Liver (tissue), 9 donors: Measurements from ENCODE around the gene KRT34. TPM values are rescaled to one million over a fixed set of nuclear protein-coding genes. Genes with fewer than 3 reads are reported as not detected.

Experiments used
- DNase-seq: peaks from one replicate; pipeline ENCODE4 v3.0.0-alpha.2; 2017; ENCODE audit warnings: low spot score
- H3K27ac ChIP-seq, 2 donors: one replicate each; pipeline ENCODE4 v1.7.0; 2013; ENCODE audit warnings: inconsistent platforms in 2 of 2, low read length in 2 of 2, control low read depth in 1 of 2, low read depth in 1 of 2, mild to moderate bottlenecking in 1 of 2
- H3K27me3 ChIP-seq, 4 donors: one replicate each; pipeline versions ENCODE4 v1.6.1 to v1.7.0; 2013; ENCODE audit warnings: low read length in 3 of 4, inconsistent platforms in 1 of 4, mild to moderate bottlenecking in 1 of 4, moderate library complexity in 1 of 4; ENCODE audit not compliant: control insufficient read depth in 4 of 4, insufficient read depth in 4 of 4
- H3K36me3 ChIP-seq, 4 donors: one replicate each; pipeline versions ENCODE4 v1.6.1 to v1.7.0; 2013; ENCODE audit warnings: low read length in 3 of 4, mild to moderate bottlenecking in 3 of 4, low read depth in 1 of 4, moderate library complexity in 1 of 4; ENCODE audit not compliant: control insufficient read depth in 4 of 4, insufficient read depth in 3 of 4
- H3K4me1 ChIP-seq, 4 donors: one replicate each; pipeline versions ENCODE4 v1.6.1 to v1.7.0; 2013; ENCODE audit warnings: low read length in 3 of 4, mild to moderate bottlenecking in 3 of 4, moderate library complexity in 1 of 4; ENCODE audit not compliant: control insufficient read depth in 4 of 4, insufficient read depth in 4 of 4
- H3K4me3 ChIP-seq, 3 donors: one replicate each; pipeline versions ENCODE4 v1.6.1 to v1.7.0; 2013; ENCODE audit warnings: low read length in 3 of 3, control low read depth in 1 of 3, low read depth in 1 of 3, mild to moderate bottlenecking in 1 of 3
- H3K9ac ChIP-seq, 2 donors: one replicate each; pipeline ENCODE4 v1.7.0; 2013; ENCODE audit warnings: low read length in 2 of 2, mild to moderate bottlenecking in 2 of 2, moderate library complexity in 2 of 2, control low read depth in 1 of 2, low read depth in 1 of 2
- H3K9me3 ChIP-seq, 4 donors: one replicate each; pipeline versions ENCODE4 v1.6.1 to v1.7.0; 2013; ENCODE audit warnings: low read length in 3 of 4; ENCODE audit not compliant: control insufficient read depth in 4 of 4
- EGR1 ChIP-seq, 2 donors: IDR thresholded peaks; 2 replicates each; pipeline ENCODE4 v1.6.1; 2016 to 2018; ENCODE audit warnings: antibody characterized with exemption in 2 of 2, low read depth in 2 of 2
- FOXA1 ChIP-seq: IDR thresholded peaks from 2 replicates; pipeline ENCODE4 v1.6.1; 2016; ENCODE audit warnings: antibody characterized with exemption
- FOXA2 ChIP-seq: IDR thresholded peaks from 2 replicates; pipeline ENCODE4 v1.6.1; 2016; ENCODE audit warnings: antibody characterized with exemption
- GABPA ChIP-seq, 2 donors: IDR thresholded peaks in 1 of 2; conservative IDR thresholded peaks in 1 of 2; 2 replicates each; pipeline ENCODE4 v1.6.1; 2016; ENCODE audit warnings: antibody characterized with exemption in 2 of 2, mild to moderate bottlenecking in 1 of 2, moderate library complexity in 1 of 2
- HNF4A ChIP-seq, 2 donors: conservative IDR thresholded peaks; 2 replicates each; pipeline ENCODE4 v1.6.1; 2016; ENCODE audit warnings: antibody characterized with exemption in 2 of 2, mild to moderate bottlenecking in 2 of 2
- NR2F2 ChIP-seq: IDR thresholded peaks from 2 replicates; pipeline ENCODE4 v1.6.1; 2016; ENCODE audit warnings: antibody characterized with exemption
- RAD21 ChIP-seq, 2 donors: IDR thresholded peaks; 2 replicates each; pipeline ENCODE4 v1.6.1; 2016; ENCODE audit warnings: antibody characterized with exemption in 2 of 2, mild to moderate bottlenecking in 2 of 2
- RXRA ChIP-seq, 2 donors: IDR thresholded peaks; 2 replicates each; pipeline ENCODE4 v1.6.1; 2017 to 2018; ENCODE audit warnings: antibody characterized with exemption in 2 of 2, mild to moderate bottlenecking in 1 of 2
- SP1 ChIP-seq: IDR thresholded peaks from 2 replicates; pipeline ENCODE4 v1.6.1; 2018; ENCODE audit warnings: antibody characterized with exemption, mild to moderate bottlenecking
- TAF1 ChIP-seq: conservative IDR thresholded peaks from 2 replicates; pipeline ENCODE4 v1.6.1; 2016; ENCODE audit warnings: antibody characterized with exemption, mild to moderate bottlenecking
- YY1 ChIP-seq: IDR thresholded peaks from 2 replicates; pipeline ENCODE4 v1.6.1; 2016; ENCODE audit warnings: antibody characterized with exemption, mild to moderate bottlenecking
- WGBS: extraction: QIAGEN DNeasy Blood & Tissue Kit; methylation state at CpG from one replicate; pipeline ENCODE4 v1.1.7; 2013; 5-methylcytosine and 5-hydroxymethylcytosine counted together
- polyA plus RNA-seq, 2 donors: library from polyadenylated mRNA; stranded (reverse) in 1 of 2; unstranded in 1 of 2; fragments of 200-250 nt in 1 of 2; fragments of >200 nt in 1 of 2; fragmentation: Nextera tagmentation in 1 of 2; extraction: Ambion mirVana in 1 of 2; gene quantifications; one replicate each; pipeline versions ENCODE4 v1.2.1 to v1.2.3, GENCODE V29; 2013 to 2015
- total RNA-seq, 2 donors: library from RNA; depleted of rRNA; stranded (reverse); fragments of >200 nt; gene quantifications; one replicate each; pipeline ENCODE4 v1.2.3, GENCODE V29; 2014
- TF ChIP-seq, protein P1 (sequence below): IDR thresholded peaks from 2 replicates; pipeline ENCODE4 v1.6.1; 2016; ENCODE audit warnings: antibody characterized with exemption, mild to moderate bottlenecking
- TF ChIP-seq, protein P2 (sequence below): IDR thresholded peaks from 2 replicates; pipeline ENCODE4 v1.6.1; 2016; ENCODE audit warnings: antibody characterized with exemption
- TF ChIP-seq, protein P3 (sequence below): fragments of 150-350 bp; IDR thresholded peaks from 2 replicates; pipeline ENCODE4 v1.5.1; 2017; ENCODE audit warnings: improper control_type of control experiment, low read depth, low read length; ENCODE audit not compliant: missing input control
- TF ChIP-seq, protein P4 (sequence below): IDR thresholded peaks from 2 replicates; pipeline ENCODE4 v1.6.1; 2016; ENCODE audit warnings: antibody characterized with exemption
- TF ChIP-seq, protein P5 (sequence below): IDR thresholded peaks from 2 replicates; pipeline ENCODE4 v1.6.1; 2016; ENCODE audit warnings: antibody characterized with exemption
- donor health status: healthy.
- donor health status: healthy.
- donor health status: healthy.
- donor health status: healthy.
- donor health status: healthy.

KRT34 gene
- total and polyA plus RNA-seq, 4 donors: not detected

DNA sequence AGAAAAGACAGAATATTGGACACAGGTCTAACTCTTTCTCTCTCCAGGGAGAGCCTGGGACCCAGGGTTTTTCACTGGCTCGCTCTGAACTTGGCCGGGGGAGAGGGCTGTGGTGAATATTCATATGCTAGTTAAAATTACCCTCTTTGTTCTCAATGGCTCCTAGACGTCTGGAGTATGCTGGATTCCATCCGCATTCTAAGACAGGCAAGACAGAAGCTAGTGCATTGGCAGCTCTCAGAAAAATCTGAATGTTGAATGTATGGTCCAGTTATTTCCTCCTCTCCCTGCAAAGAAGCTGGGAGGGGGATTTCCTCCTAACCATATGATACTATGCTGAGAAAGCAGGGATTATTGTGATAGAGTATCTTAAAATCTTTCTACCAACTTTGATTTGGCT is 5.6 kb upstream of the KRT34 start:
- WGBS: 78% methylated on average over 4 of the region's 4 CpGs
- Histone ChIP-seq H3K9ac (no peak overlapping the region), H3K4me1 (no peaks in the 10 kb centered on the region), H3K9me3 (peaks cover 0 to 2% (median 0%) of the 10 kb centered on the region in 4 donors), H3K4me3 (no peak overlapping the region), H3K27ac (no peak overlapping the region), H3K27me3 (no peaks in the 10 kb centered on the region), H3K36me3 (no peaks in the 10 kb centered on the region)
- no peak for DNase-seq
- TF ChIP-seq NR2F2 (no peak), FOXA1 (no peak), TAF1 (no peak), YY1 (no peak), FOXA2 (no peak), HNF4A (conservative IDR thresholded peaks at IDR 0.05) (no peak), GABPA (IDR thresholded peaks at IDR 0.05 in 1 of 2, conservative IDR thresholded peaks at IDR 0.05 in 1 of 2) (no peak)
- TF ChIP-seq, protein P1, sequence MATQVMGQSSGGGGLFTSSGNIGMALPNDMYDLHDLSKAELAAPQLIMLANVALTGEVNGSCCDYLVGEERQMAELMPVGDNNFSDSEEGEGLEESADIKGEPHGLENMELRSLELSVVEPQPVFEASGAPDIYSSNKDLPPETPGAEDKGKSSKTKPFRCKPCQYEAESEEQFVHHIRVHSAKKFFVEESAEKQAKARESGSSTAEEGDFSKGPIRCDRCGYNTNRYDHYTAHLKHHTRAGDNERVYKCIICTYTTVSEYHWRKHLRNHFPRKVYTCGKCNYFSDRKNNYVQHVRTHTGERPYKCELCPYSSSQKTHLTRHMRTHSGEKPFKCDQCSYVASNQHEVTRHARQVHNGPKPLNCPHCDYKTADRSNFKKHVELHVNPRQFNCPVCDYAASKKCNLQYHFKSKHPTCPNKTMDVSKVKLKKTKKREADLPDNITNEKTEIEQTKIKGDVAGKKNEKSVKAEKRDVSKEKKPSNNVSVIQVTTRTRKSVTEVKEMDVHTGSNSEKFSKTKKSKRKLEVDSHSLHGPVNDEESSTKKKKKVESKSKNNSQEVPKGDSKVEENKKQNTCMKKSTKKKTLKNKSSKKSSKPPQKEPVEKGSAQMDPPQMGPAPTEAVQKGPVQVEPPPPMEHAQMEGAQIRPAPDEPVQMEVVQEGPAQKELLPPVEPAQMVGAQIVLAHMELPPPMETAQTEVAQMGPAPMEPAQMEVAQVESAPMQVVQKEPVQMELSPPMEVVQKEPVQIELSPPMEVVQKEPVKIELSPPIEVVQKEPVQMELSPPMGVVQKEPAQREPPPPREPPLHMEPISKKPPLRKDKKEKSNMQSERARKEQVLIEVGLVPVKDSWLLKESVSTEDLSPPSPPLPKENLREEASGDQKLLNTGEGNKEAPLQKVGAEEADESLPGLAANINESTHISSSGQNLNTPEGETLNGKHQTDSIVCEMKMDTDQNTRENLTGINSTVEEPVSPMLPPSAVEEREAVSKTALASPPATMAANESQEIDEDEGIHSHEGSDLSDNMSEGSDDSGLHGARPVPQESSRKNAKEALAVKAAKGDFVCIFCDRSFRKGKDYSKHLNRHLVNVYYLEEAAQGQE: no peak
- TF ChIP-seq, protein P2, sequence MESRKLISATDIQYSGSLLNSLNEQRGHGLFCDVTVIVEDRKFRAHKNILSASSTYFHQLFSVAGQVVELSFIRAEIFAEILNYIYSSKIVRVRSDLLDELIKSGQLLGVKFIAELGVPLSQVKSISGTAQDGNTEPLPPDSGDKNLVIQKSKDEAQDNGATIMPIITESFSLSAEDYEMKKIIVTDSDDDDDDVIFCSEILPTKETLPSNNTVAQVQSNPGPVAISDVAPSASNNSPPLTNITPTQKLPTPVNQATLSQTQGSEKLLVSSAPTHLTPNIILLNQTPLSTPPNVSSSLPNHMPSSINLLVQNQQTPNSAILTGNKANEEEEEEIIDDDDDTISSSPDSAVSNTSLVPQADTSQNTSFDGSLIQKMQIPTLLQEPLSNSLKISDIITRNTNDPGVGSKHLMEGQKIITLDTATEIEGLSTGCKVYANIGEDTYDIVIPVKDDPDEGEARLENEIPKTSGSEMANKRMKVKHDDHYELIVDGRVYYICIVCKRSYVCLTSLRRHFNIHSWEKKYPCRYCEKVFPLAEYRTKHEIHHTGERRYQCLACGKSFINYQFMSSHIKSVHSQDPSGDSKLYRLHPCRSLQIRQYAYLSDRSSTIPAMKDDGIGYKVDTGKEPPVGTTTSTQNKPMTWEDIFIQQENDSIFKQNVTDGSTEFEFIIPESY: no peak

DNA sequence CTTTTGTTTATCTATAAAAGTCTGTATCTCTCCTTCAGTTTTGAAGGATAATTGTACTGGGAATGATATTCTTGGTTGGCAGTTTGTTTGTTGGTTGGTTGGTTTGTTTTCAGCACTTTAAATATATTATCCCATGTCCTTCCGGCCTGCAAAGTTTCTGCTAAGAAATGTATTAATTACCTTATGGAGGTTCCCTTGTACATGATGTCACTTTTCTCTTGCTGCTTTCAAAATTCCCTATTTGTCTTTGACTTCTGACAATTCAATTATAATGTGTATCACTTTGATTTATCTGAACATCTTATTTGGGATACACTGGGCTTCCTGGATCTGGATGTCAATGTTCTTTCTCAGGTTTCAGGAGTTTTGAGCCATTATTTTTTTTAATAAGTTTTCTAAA is 4.1 kb upstream of the KRT34 start:
- H3K4me3 ChIP-seq: no peak overlapping the region
- peaks cover 0 to under 1% (median 0%) of the 10 kb centered on the region in 4 donors for H3K27me3 ChIP-seq
- WGBS: 95% methylated on average over 1 of the region's 1 CpG
- TF ChIP-seq NR2F2: no peak
- TF ChIP-seq, protein P3, sequence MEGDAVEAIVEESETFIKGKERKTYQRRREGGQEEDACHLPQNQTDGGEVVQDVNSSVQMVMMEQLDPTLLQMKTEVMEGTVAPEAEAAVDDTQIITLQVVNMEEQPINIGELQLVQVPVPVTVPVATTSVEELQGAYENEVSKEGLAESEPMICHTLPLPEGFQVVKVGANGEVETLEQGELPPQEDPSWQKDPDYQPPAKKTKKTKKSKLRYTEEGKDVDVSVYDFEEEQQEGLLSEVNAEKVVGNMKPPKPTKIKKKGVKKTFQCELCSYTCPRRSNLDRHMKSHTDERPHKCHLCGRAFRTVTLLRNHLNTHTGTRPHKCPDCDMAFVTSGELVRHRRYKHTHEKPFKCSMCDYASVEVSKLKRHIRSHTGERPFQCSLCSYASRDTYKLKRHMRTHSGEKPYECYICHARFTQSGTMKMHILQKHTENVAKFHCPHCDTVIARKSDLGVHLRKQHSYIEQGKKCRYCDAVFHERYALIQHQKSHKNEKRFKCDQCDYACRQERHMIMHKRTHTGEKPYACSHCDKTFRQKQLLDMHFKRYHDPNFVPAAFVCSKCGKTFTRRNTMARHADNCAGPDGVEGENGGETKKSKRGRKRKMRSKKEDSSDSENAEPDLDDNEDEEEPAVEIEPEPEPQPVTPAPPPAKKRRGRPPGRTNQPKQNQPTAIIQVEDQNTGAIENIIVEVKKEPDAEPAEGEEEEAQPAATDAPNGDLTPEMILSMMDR: no peak
- H3K9ac ChIP-seq: no peak overlapping the region
- DNase-seq: no peak
- peaks cover 0 to 2% (median 0%) of the 10 kb centered on the region in 4 donors for H3K9me3 ChIP-seq
- no peaks in the 10 kb centered on the region for H3K4me1 ChIP-seq
- no peak overlapping the region for H3K27ac ChIP-seq
- H3K36me3 ChIP-seq: no peaks in the 10 kb centered on the region

DNA sequence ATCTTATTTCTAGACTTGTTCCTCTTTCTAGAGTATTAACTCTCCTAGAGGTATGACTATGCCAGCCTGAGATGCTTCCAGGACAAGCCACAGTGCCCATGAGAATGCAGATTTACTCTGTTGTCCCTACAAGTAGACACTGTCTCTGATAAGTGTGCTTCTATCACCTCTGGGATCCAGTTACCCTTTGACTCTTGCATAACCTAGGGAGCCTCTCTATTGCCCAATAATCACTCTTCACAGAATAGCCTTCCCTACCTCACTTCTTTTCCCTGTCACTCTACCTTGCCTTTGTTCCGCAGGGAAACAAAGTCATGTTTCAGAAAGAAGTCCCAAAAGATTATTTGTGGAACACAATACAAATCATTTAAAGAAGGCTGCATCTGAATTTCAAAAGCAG is 1.6 kb upstream of the KRT34 start:
- WGBS: 46% methylated on average over 1 of the region's 1 CpG
- no peak overlapping the region for H3K27ac ChIP-seq

More for the DNA sequence above, 1.6 kb upstream of the KRT34 start:
- Histone ChIP-seq H3K9ac (no peak overlapping the region), H3K4me1 (no peaks in the 10 kb centered on the region), H3K36me3 (no peaks in the 10 kb centered on the region), H3K9me3 (peaks cover 0 to 2% (median 0%) of the 10 kb centered on the region in 4 donors), H3K4me3 (no peak overlapping the region), H3K27me3 (peaks cover 0 to 4% (median 0%) of the 10 kb centered on the region in 4 donors)
- no peak for DNase-seq
- TF ChIP-seq SP1: no peak
- TF ChIP-seq RAD21 (IDR thresholded peaks at IDR 0.05): no peak
- TF ChIP-seq, protein P4, sequence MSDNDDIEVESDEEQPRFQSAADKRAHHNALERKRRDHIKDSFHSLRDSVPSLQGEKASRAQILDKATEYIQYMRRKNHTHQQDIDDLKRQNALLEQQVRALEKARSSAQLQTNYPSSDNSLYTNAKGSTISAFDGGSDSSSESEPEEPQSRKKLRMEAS: no peak
- peak; percentile 38 to 49 for TF ChIP-seq HNF4A (conservative IDR thresholded peaks at IDR 0.05)
- TF ChIP-seq, protein P2: no peak
- no peak for TF ChIP-seq YY1
- no peak for TF ChIP-seq EGR1 (IDR thresholded peaks at IDR 0.05; ENCODE audit: low read depth in 2 of 2)
- TF ChIP-seq, protein P5, sequence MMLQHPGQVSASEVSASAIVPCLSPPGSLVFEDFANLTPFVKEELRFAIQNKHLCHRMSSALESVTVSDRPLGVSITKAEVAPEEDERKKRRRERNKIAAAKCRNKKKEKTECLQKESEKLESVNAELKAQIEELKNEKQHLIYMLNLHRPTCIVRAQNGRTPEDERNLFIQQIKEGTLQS: no peak
- peak in 1 of 2 donors; percentile 12 for TF ChIP-seq RXRA (IDR thresholded peaks at IDR 0.05)
